Inferior parietal cortex (tissue), 1 donor: ENCODE results near the gene HIP1.
"Not testable (repeated sequence)": the region's sequence is repeated elsewhere in the genome, so short reads cannot be mapped to it uniquely, and the experiment has no call there.

ENCODE experiments used
- DNase-seq: peaks from one replicate; pipeline ENCODE4 v3.0.0-alpha.2; 2016; ENCODE audit errors: extremely low spot score

The HIP1 gene

DNA sequence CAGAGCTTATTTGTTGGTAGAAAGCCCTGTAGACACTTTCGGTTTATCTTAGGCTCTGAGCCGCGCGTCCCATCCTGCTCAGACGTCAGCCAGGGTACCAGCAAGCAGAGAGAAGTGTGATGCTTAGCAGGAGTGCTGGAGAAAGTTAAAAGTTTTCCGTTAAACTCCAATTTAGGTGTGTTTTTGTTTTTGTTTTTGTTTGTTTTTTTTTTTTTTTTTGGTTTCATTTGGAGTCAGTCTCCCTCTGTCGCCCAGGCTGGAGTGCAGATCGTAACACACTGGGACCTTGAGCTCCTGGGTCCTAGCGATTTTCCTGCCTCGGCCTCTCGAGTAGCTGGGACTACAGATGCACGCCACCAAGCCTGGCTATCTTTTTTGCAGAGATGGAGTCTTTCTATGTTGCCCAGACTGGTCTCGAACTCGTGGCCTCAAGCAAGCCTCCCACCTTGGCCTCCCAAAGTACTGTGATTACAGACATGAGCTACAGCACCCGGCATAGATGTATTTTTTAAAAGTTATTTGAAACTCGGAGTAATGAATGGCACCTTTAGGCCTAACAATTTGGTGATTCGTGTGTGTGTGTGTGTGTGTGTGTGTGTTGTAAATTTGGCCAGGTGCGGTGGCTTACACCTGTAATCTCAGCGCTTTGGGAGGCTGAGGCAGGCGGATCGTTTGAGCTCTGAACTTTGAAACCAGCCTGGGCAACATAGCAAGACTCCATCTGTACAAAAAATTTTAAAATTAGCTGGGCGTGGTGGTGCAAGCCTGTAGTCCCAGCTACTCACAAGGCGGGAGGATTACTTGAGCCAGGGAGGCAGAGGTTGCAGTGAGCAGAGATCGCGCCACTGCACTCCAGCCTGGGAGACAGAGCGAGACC lies 1.3 kb upstream of the HIP1 start:
- DNase-seq = peak; percentile 33

DNA sequence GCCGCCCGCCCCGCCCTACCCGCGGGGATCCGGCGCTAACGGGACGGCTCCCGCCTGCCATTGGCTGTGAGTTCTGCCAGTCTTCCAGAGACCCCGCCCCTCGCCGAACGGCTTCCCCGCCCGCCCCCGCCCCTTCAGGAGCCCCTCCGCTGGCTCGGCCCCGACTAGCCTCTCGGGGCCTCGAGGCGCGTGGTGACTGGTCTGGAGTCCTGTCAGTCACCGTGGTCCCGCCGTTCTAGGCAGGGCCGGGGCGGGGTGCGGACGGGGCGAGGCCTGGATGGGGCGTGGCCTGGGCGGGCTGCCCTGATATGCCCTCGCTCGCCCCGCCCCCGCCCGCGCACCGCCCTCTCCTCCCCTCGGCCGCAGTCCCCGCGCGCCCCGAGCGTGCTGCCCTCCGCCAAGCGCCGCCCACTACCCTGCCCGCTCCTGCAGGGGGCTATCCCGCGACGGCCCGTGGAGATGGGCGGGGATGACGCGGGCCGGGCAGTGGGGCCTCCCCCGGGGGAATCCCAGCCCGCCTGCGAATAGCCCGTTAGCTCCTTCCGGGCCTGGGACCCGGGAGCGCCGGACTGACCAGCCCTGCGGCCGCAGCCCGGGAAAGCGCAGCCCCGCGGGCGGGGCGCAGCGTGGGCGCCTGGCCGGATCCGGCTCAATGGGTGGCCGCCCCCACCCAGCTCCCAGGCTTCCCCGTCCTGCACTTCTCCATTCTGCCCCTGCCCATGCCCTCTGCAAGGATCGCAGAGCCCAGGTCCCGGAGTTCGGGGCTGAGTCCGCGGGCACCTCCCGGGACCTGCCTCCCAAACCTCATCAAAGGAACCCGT lies 444 bp upstream of the HIP1 start:
- DNase-seq = peak; percentile 97

DNA sequence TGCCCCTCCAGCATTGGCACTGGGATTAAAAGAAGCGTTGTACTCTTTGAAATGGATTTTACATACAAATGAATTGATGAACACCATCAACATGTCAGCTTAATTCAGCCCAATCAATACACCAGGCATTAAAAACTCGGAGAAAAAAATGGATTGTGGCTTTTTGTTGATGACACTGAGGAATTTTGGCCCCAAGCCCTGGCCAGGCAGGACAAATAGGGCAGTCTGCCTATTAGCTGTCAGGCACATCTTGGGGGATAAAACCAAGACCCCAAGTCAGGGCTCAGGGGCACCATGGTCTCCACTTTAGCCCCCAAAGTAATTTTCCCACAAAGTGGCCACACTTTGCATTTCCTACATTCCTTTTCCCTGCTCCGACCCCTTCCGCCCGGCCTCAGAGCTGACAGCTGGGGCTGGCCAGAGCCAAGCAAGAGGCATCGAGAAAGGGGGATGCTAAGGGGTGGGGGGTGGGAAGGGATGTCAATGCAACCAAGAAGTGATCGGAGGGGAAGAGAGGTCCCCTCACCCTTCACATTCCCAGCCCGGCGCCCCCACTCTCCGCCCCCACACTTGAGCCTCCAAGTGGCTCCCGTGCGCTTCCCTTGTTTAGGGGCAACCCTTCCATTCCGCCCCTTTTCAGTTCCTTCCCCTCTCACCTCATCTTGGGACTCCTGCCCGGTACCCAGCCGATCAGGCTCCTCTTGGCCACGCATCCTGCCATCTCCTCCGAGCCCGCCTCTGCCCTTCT lies 711 bp downstream of the HIP1 start:
- DNase-seq = peak; percentile 18

DNA sequence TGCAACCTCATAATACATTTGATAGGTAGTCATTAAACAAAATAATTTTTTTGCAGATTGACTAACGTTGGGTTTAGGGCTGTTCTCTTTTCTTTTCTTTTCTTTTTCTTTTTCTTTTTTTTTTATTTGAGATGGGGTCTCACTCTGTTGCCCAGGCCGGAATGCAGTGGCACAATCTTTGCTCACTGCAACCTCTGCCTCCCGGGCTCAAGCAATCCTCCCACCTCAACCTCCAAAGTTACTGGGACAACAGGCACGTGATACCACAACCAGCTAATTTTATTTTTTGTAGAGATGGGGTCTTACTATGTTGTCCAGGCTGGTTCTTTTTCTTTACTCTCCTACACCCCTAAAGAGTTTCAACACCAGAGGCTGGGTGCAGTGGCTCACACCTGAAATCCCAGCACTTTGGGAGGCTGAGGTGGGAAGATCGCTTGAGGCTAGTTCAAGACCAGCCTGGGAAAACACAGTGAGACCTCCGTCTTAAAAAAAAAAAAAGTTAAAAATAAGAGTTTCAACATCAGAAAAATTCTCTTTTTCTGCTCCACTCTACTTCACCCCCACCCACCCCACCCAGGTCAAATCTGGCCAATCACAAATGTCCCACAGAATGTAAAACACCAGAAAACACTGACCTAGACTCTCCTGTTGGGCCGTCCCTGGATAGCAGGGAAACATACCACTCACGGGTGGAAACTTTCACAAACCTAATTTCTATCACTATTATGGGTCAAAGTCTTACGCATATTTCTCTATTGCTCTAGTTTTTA lies 3.0 kb downstream of the HIP1 start:
- no peak for DNase-seq

DNA sequence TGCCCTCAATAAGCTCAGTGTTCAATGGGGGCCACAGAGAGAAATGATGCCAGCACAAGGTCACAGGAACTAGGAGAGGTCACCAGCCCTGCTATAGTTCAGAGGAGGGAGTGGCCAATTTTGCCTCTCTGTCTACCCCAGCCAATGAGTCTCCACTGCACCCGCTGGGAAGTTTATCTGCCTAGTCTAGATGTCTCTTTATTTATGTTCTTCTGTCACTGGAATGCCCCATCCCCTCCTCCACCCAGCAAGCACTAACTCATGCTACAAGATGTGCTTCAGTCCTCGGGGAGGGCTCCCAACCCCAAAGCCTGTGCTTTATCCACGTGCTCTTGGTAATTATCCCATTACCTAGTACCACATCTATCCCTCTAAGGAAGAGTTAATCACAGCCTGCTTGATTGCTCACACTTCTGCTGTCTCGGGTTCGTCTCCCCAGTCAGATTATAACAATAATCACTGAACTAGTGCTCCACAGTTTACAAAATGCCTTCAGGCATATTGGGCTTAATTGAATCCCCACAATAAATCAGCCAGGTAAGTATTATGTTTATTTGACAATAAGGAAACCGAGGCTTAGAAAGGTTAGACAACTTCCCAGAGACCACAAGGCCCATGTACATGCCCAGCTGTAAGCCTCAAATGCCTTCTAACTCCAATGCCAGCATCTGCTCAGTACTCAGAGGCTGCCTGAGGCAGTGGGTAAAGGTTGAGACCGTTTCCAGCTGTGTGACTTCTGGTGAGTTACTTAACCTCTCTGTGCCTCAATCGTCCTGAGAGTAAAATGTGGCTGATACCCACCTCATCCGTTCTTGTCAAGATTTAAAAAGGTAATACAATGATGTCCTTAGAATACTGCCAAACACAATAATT lies 3.9 kb downstream of the HIP1 start:
- no peak for DNase-seq

DNA sequence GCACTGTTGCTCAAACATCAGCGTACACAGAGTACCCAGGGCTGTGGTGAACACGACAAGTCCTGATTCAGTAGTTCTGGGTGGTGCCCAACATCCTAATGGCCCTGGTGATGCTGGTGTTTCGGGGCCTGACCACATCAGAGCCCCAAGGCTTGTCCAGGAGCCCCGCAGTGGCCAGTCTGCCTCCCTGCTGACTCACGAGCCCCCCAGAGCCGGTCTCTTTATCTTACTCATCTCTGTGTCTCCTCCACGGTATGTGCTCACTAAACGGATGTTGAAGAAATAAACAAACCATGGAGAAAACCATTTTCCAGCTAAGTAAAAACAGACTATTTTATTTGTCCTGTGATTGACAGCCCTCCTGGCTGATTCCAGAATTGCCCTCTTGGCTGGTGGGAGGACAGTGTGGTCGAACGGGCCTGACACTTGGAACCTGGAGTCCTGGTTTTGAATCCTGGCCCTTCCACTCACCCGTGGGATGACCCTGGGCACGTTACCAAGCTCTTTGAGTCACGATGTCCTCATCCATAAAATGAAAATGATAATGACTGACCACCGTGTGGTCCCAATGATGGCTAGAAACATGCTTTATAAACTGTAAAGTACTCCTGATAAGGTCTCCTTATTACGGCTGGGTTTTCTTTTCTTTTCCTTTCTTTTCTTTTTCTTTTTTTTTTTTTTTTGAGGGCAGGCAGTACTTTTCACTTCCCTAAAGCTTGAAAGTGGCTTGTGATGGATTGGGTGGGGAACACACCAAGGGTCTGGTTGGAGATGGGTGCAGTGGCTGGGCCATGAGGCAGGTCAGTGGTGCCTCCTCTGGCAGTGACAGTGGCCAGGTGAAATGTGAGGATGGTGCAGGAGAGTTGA lies 5.7 kb downstream of the HIP1 start:
- no peak for DNase-seq

DNA sequence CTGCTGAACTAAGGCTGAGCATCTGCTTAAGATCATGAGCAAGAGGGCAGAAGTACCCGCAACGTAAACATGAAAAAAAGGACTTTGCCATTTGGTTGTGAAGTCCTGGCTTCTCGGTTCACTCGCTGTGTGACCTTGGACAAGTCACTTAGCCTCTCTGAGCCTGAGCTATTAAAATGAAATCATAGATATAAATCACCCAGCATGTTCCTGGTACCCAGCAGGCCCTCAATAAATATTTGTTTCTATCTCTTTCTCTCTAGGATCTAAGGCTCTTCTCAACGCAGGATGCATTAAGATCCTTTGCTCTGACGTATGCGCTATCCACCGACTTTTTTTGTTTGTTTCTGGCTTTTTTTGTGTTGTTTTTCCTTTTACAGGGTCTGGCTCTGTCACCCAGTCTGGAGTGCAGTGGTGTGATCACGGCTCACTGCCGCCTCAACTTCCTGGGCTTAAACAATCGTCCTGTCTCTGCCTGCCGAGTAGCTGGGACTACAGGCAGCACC lies 6.7 kb downstream of the HIP1 start:
- no peak for DNase-seq

DNA sequence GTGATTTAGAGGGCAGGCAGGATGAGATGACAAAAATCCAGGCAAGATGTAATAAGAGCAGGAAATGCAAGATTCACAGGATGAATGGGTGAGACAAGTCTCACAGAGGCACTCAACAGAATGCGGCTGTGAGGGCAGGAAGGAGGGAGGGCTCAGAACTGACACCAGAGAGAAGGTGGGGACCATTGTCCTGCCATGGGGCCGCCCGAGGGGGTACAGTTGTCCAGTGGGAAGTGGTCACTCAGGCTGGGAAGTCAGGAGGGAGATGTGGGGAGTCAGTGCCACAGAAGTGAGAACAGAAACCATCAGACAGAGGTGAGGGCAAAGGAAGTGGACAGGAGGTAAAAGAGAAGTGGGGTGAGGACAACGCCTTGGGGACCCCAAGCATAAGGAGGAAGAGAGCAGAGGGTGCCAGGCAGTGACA lies 8.9 kb downstream of the HIP1 start:
- no peak for DNase-seq

DNA sequence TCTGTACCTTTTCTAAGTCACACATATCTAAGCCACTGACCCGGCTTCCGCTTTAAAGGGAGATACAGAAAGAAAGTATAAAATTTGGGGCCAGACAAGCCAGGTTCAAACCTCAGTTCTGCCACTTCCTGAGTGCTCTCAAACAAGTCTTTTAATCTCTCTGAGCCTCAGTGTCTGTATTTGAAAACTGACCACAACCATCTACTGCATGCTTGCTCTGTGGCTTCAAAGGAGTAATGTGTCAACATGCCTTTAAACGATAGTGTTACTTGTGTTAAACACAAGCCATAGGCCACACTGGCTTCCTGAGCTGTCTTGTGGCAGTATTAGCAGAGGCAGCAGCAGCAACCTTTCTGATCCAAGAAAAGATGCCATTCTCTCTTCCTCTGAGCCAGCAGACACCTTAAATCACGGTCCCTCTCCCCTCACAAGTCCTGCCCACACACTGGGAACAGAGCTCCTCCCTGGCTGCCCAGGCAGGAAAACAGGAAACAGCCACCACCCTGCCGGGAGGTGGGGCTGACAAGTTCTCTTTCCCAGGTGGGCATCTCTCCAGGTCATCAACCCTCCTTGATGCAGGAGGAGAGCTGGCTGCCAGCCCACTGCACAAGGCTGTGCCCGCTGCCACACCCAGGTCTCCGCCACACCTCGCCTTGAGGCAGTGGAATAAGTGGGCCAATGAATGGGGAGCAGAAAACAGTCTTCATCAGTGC lies 10.7 kb downstream of the HIP1 start:
- DNase-seq = no peak

DNA sequence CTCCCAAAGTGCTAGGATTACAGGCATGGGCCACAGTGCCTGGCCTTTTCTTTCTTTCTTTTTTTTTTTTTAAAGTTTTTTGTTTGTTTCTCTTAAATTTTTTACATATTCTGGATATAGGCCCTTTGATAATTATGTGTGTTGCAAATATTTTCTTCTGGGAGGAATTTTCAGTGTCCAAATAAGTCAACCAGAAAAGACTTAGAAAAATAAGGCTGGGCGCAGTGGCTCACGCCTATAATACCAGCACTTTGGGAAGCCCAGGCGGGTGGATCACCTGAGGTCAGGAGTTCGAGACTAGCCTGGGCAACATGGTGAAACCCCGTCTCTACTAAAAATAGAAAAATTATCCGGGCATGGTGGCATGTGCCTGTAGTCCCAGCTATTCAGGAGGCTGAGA lies 11.4 kb downstream of the HIP1 start:
- DNase-seq = not testable (repeated sequence)

DNA sequence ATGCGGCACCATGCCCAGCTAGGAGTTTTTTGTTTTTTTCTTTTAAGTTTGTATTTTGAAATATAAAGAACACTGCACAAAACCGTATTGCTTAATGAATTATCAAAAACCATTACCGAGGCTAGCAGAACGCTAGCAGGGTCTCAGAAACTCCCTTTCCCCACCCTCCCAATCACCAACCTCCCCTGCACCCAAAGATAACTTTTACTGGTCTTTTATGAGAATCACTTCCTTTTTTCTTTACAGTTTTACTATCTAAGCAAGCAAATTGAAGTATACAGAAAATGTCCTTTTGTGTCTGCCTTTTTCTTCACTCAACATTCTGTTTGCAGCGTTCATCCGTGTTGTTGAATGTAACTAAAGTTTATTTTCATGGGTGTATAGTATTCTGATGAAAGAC lies 13.4 kb downstream of the HIP1 start:
- no peak for DNase-seq

DNA sequence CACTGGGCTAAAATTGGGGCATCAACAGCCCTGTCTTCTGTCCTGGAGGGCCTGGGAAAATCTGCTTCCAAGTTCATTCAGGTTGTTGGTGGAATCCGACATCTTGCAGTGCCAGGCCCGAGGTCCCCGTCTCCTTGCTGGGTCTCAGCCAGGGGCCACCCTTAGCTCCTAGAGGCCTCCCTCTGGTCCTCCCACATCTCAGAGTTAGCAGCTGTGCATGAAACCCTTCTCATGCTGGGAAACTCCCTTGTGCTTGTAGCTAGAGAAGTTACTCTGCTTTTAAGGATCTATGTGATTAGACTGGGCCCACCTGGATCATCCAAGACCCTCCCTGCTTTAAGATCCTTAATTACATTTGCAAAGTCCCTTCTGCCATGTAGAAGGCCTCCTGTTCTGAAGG lies 15.3 kb downstream of the HIP1 start:
- no peak for DNase-seq

DNA sequence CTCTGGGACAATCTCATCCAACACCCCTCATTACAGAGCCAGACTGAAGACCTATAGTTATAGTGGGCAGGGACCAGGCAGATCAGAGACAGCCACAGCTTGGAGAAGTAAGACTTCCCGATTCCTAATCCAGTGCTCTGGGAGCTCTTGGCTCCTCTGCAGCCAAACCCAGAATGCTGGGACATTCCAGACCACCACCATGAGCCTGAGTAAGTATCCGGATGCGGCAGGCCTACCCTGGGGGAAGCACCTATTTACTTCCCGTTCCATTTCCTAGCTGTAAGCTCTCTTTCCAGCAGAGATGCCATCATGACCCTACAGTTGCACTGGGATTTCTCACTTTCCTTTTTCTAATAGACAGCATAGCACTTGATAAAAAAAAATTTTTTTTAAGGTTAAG lies 16.4 kb downstream of the HIP1 start:
- DNase-seq = no peak

DNA sequence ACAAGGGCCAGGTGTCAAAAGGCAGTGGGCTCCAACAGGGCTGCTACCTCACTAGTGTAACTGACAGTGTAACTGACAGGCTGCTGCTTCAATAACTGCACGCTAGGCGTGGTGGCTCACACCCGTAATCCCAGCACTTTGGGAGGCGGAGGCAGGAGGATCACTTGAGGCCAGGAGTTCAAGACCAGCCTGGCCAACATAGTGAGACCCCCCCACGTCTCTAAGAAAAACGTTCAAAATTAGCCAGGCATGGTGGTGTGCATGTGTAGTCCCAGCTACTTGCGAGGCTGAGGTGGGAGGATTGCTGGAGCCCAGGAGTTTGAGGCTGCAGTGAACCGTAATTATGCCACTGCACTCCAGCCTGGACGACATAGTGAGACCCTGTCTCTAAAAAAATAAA lies 16.8 kb downstream of the HIP1 start:
- not testable (repeated sequence) for DNase-seq

DNA sequence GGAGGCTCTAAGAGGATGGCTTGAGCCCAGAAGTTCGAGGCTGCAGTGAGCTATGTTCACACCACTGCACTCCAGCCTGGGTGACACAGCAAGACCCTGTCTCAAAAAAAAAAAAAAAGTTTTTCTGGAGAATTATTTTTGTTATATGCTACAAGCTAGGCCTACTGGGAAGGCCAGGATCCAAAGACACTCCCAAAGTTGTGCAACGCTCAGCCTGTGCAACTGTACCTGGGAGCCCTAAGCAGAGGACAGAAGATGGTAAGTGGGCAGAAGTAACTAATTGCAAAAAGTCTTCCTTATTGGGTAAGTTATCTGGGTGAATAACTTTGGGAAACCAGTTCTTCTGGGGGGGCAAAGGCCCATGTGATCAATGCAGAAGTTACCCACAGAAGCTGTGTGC lies 17.3 kb downstream of the HIP1 start:
- DNase-seq = no peak

DNA sequence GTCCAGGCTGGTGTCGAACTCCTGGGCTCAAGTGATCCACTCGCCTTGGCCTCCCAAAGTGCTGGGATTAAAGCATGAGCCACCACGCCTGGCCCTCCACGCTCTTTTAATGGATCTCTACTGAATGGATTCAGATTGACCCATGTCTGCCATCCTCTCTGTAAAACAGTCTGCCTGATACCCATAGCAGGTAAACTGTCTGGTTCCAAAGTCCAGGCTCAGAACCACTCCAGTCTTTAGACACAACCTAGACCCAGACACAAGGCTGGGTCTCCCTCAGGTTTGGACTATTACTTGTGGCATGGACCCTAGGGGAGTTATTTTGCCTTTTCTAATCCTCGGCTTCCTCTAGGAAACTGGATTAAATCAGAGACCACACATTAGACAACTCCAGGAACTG lies 19.1 kb downstream of the HIP1 start:
- no peak for DNase-seq

DNA sequence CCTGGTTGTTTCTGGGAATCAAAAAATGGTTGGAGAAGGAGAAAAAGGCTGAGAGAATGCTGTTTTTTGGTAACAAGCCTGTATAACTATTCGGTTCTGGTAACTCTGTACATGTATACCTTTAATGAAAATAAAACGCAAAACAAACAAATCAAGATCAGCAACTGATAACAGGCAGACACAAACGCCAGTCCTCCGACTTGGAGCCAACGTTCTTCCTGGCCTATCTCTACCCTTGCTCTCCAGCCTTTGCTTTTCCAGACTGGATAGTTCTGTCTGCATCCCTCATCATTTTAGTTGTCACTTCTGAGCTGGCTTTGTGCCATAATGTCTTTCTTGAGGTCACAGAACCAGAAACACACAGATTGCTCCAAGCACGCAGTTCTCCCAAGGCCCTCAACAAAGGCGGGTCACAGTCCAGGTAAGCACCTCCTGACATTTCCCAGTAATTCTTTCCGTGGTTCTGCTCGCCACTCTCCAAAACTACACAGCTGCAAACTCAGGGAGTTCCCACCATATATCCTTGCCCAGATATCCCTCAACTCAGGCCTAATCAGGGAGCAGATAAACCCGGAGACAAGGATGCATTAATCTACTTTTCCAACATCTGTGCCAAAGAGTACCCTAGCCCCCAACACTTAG lies 20.2 kb downstream of the HIP1 start:
- no peak for DNase-seq

DNA sequence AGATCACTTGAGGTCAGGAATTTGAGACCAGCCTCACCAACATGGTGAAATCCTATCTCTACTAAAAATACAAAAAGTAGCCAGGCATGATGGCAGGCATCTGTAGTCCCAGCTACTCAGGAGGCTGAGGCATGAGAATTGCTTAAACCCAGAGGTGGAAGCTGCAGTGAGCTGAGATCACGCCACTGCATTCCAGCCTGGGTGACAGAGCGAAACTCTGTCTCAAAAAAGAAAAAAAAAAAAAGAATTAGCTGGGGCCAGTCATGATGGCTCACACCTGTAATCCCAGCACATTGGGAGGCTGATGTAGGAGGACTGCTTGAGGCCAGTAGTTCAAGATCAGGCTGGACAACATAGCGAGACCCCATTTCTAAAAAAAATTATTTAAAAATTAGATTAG lies 21.0 kb downstream of the HIP1 start:
- not testable (repeated sequence) for DNase-seq
